ENCODE results near the gene PPY.
"Not testable (repeated sequence)": the region's sequence is repeated elsewhere in the genome, so short reads cannot be mapped to it uniquely, and the experiment has no call there.

The PPY gene

GRCh38 chr17:43942051-43942685 lies at the start of gene PPY:
Gene PPY (minus strand): TSS chr17:43942476. CDS start chr17:43941654, 822 bp downstream.
- no peak for DNase-seq

- no peak for DNase-seq
Measured at GRCh38 chr17:43988301-43988700, 46.0 kb upstream of the PPY start.

- no peak for DNase-seq
Measured at GRCh38 chr17:43987131-43988021, 45.1 kb upstream of the PPY start.

GRCh38 chr17:43986225-43986981 lies 44.1 kb upstream of the PPY start:
- DNase-seq = no peak

- no peak for DNase-seq
Measured at GRCh38 chr17:43984521-43984920, 42.2 kb upstream of the PPY start.

GRCh38 chr17:43983515-43984411 lies 41.5 kb upstream of the PPY start:
- DNase-seq = peak in 1 of 2 experiments; percentile 36

- no peak for DNase-seq
Measured at GRCh38 chr17:43983196-43983514, 40.9 kb upstream of the PPY start.

- no peak for DNase-seq
Measured at GRCh38 chr17:43982171-43982570, 39.9 kb upstream of the PPY start.

GRCh38 chr17:43979671-43980070 lies 37.4 kb upstream of the PPY start:
- no peak for DNase-seq

GRCh38 chr17:43979011-43979410 lies 36.7 kb upstream of the PPY start:
- no peak for DNase-seq

- DNase-seq = no peak
Measured at GRCh38 chr17:43978078-43978477, 35.8 kb upstream of the PPY start.

GRCh38 chr17:43976963-43977837 lies 34.9 kb upstream of the PPY start:
- DNase-seq = no peak

- DNase-seq = no peak
Measured at GRCh38 chr17:43975898-43976297, 33.6 kb upstream of the PPY start.

- DNase-seq = no peak
Measured at GRCh38 chr17:43974382-43975266, 32.3 kb upstream of the PPY start.

- not testable (repeated sequence) for DNase-seq
Measured at GRCh38 chr17:43972444-43973212, 30.4 kb upstream of the PPY start.

GRCh38 chr17:43971436-43971835 lies 29.2 kb upstream of the PPY start:
- not testable (repeated sequence) for DNase-seq

- DNase-seq = no peak
Measured at GRCh38 chr17:43970366-43970765, 28.1 kb upstream of the PPY start.

- no peak for DNase-seq
Measured at GRCh38 chr17:43967251-43967875, 25.1 kb upstream of the PPY start.

- DNase-seq = no peak
Measured at GRCh38 chr17:43966276-43966675, 24.0 kb upstream of the PPY start.

Data from activated T-cell treated with anti-CD3 and anti-CD28 coated beads, Interleukin-2, amount 50 U/mL, for 48 hours (primary cell).